GM21526 (cell line): ENCODE measurements around the gene SLC22A16.
"Not testable (repeated sequence)": the region's sequence is repeated elsewhere in the genome, so short reads cannot be mapped to it uniquely, and the experiment has no call there.

Experiments
- ATAC-seq: cut with Tn5 transposase; IDR thresholded peaks from one replicate; pipeline ENCODE4 v1.9.1; 2021; ENCODE audit warnings: moderate library complexity; ENCODE audit not compliant: unreplicated experiment, low FRiP score

The SLC22A16 gene, protein sequence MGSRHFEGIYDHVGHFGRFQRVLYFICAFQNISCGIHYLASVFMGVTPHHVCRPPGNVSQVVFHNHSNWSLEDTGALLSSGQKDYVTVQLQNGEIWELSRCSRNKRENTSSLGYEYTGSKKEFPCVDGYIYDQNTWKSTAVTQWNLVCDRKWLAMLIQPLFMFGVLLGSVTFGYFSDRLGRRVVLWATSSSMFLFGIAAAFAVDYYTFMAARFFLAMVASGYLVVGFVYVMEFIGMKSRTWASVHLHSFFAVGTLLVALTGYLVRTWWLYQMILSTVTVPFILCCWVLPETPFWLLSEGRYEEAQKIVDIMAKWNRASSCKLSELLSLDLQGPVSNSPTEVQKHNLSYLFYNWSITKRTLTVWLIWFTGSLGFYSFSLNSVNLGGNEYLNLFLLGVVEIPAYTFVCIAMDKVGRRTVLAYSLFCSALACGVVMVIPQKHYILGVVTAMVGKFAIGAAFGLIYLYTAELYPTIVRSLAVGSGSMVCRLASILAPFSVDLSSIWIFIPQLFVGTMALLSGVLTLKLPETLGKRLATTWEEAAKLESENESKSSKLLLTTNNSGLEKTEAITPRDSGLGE

DNA sequence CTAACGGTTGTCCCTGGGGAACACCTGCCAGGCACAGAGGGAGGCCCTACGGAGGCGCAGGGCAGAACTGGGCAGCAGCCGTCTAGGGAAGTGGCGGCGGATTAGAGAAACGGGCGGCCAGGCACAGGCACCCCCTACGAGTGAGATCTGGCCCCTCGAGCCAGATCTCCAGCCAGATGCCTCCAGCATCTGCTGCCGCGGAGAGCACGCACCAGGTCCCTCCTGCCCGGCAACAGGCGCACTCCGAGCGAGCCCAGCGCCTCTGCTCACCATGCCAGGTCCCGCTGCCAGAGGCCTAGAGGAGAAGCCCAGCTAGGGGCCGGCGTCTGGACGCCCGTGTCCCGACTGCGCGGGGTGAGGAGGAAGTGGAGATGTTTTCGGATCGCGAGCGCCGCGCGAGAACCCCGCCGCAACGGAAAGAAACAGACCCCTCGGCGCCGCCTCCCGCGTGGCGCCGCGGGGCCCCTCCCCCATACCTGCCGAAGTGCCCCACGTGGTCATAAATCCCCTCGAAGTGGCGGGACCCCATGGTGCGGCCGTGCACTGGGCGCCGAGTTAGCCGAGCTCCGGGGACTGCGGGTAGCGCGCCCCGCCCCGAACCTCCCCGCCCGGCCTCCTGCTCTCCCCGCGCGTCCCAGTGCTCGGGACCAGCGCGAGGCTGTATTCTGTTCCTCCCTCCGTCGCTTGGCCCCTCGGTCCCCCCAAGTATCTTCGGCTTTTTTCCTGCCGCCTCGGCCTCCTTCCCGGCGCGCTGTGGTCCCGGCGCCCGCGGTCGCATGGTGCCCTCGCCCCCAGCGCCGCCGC lies at the start of gene SLC22A16:
SLC22A16 (minus strand) TSS at position 568 of the 804 bp plus-strand sequence; CDS start at position 529, 39 bp downstream.
- no peak for ATAC-seq

DNA sequence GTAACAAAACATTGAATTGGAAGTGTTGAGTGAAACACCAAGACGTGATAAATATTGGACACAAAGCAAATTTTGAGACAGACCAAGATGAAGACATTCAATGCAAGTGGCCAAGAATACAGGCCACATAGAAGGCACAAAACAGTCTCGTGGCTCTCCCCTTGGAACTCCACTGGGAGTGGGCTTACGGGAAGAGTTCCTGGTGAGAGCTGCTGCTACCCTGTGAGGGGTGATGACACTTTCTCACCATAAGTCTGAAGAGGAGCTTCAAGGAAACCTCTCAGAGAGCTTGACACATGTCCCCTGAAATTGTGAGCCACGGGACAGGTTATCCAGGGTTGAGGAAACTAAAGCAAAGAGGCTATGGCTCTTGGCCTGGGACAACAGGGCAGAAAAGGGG lies 48.6 kb upstream of the SLC22A16 start:
- ATAC-seq = no peak

DNA sequence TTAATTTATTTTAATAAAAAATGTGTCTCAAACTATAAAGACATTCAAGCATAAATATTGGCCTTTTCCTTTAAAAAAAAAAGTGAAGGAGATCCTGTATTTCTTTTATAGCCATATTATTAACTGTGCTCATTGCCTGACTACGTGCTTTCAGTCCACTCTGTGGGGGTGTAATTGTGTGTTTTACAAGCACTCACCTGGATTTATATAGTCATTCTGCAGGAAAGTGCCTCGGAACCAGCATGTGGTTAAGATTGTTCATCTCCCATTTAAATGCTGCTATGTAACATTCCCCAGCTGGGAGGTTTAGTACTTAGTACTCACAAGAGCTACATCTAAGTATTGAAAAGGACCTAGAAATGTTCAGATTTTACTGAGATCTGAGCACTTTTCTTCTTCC lies 47.9 kb upstream of the SLC22A16 start:
- ATAC-seq = no peak

DNA sequence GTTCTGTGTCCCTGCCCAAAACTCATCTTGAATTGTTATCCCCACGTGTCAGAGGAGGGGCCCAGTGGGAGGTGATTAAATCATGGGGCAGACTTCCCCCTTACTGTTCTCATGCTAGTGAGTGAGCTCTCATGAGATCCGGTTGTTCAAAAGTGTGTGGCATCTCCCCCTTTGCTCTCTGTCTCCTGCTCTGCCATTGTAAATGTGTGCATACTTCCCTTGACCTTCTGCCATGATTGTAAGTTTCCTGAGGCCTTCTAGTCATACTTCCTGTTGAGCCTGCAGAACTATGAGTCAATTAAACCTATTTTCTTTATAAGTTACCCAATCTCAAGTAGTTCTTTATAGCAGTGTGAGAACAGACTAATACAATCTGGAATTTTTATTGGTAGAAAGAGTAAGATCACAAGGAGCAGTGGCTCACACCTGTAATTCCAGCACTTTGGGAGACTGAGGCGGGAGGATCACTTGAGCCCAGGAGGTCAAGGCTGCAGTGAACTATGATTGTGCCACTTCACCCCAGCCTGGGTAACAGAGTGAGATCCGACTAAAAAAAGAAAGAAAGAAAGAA lies 47.1 kb upstream of the SLC22A16 start:
- ATAC-seq = no peak

DNA sequence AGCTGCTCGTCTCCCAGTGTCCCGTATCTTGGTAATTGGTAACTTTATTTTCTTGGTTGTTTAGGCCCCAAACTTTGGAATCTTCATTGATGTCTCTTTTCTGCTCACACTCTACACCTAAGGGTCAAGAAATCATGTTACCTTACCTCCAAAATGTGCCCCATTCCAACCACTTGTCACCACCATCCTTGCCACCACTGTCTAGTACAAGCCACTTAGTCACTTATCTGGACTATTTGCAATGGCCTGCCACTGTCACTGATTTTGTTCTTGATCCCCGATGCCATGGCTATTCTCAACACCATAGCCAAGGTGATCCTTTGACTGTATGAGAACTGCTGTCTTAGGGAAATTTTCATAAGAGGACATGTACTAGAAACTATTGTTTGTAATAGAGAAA lies 46.0 kb upstream of the SLC22A16 start:
- ATAC-seq = no peak

DNA sequence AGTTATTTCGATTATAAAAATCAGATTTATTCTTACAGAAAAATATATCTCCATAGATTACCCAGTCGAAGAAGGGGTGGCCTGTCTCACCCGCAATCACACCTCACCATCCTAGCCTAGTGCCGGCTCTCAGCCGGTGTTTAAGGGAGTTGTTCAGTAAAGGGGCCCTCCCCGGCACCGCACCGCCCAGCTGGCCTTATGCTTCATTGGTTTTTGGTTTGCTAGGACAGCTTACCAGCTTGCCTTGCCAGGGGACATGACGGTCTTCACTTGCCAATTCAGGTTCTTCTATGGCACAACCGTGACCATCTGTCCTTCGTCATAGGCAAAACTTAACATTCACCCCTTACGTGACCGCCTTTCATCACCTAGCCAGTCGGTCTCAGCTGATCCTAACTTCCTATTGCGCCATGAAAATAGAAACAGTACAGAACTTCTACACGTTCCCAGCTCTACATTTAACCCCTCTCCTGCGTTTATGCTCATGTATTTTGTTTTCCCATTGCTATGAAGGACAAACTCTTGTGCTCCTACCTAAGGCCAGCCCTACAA lies 44.7 kb upstream of the SLC22A16 start:
- ATAC-seq = no peak

DNA sequence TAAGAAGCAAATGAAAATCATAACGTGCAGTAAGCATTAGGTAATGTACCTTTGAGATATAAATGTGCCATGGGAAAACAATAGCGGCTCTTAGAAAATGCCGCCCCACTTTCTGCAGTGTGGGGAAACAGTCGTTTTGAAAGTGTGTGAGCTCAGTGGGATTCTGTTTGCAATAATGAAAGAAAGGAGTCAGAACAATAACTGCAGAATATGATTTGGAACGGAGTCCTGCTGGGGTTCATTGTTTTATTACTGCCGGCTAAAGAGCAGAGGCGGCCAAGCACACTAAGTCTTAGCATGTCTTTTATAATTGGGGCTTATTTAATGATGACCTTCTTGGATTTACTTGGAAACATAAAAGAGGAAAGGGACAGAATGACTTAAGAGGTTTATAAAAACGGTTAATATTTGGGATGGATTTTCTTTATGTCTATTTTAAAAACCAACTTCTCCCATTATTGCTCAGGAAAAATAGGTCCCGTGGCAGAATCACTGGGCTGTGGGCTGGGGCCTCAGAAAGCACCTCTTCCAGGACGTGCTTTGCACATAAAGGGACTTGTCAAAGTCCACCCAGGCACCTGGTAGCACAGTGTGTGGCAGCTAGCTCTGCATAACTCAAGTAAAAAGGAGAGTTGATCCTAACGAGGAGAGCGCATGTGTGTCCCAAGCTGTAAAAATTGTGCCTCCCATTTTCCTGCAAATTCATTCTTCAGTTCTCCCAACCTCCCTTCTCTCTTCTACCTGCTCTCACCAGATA lies 44.0 kb upstream of the SLC22A16 start:
- ATAC-seq = no peak

DNA sequence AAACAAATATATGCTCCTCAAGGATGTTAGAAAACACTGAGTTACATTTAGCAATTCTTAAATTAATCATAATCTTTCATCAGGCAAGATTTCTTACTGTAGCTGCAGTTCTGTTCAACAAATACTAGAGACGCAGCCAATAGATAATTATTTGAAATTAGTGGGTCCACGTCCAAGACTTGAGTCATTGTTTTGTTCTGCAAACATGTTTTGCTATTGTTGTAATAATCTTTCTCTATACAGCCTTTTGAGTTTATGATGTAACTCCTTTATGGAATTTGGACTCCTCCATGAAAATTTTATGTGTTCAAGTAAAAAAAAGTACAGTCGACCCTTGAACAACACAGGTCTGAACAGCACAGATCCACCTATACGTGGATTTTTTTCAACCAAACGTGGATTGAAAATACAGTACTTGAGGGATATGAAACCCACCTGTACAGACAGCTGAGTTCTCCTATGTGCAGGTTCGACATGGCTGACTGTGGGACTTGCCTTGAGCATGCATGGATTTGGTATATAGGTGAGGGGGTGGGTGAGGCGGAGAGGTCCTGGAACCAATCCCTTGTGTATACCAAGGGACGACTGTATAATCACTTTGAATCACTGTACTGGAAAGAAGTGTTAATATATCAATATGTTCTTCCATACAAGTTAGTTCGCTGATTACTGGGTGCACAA lies 41.3 kb upstream of the SLC22A16 start:
- no peak for ATAC-seq

DNA sequence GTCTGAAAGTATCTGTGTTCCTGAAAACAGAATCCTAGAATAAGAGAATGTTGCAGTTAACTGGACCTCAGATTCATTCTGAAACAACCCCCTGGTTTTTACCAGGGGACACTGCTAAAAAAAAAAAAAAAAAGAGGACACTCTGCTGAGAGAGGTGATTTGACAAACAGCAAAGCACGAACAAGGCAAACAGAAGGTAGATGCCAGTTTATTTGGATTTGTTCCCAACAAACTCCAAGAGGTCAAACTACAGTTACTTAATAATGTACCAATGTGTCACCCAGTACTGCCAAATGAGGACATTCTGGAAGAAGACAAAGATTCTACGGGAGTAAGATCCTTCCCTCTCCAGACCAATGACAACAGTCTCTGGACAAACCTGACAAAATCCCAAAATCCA lies 40.6 kb upstream of the SLC22A16 start:
- no peak for ATAC-seq

DNA sequence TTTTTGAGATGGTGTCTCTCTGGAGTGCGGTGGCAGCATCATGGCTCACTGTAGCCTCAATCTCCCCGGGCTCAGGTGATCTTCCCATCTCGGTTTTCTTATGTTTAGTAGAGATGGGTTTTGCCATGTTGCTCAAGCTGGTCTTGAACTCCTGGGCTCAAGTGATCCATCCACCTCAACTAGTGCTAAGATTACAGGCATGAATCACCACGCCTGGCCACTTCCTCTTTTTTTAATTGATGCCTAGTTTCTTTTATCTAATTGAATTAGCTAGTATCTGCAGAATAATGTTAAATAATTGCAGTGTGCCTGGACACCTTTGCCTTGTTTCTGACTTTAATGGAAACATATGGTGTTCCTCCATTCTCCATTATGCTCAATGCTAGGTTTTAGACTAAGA lies 38.4 kb upstream of the SLC22A16 start:
- ATAC-seq = no peak

DNA sequence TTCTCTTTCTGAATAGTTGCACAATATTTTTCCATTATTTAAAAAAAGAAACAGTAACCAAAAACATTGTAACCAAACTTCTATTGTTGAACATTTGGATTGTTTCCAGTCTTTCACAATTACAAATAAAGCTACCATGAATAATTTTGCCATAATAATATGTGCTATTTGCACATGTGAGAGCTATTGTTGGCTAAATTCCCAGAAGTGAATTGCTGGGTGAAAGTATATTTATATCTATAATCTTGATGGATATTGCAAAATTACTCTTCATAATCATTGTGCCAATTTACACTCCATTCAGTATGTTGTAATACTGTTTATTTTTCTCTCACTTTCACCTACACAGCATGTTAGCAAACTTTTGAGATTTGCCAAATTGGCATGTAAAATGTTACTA lies 36.6 kb upstream of the SLC22A16 start:
- ATAC-seq = no peak

DNA sequence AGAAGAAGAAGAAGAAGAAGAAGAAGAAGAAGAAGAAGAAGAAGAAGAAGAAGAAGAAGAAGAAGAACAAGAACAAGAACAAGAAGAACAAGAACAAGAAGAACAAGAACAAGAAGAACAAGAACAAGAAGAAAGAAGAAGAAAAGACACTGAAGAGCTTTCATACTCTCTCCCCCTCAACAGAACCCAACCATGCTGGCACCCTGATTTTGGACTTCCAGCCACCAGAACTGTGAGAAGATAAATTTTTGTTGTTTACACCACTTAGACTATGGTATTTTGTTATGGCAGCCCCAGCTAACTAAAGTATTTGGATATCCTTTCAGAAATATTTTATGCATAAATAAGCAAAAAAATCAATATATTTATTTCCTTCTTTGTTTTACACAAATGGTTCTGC lies 36.1 kb upstream of the SLC22A16 start:
- ATAC-seq = not testable (repeated sequence)

DNA sequence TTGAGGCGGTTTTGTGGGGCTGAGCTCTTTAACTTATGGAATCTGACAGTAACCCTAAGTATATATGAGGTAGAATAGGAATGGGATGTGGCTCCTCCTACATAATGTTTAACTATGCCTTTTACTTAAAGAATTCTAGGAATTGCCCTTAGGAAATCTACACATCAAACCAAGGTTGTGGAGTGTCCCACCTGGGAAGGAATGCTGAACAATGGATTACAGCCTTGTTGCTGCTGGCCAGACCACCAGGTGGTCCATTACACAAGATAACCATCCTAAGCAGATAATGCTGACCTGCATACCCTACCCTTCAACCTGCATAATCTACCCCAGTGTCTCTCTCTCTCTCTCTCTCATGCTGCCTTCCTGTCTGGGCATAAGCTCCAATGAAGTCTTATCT lies 35.0 kb upstream of the SLC22A16 start:
- no peak for ATAC-seq

DNA sequence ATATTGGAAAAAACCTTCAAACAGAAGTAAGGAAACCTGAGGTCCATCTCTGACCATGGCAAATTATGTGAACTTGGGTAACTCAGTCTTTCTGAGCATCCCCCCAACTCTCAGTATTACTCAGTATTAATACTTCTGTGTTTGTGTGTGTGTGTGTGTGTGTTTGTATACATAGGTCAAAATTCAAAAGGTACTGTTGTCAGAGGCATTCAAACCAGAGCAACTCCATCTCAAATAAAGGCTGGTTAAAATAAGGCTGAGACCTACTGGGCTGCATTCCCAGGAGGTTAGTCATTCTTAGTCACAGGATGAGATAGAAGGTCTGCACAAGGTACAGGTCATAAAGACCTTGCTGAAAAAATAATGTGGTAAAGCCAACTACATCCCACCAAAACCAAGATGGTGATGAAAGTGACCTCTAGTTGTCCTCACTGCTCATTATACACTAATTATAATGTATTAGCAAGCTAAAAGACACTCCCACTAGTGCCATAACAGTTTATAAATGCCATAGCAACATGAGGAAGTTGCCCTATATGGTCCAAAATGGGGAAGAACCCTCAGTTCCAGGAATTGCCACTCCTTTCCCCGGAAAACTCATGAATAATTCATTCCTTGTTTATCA lies 33.3 kb upstream of the SLC22A16 start:
- no peak for ATAC-seq

DNA sequence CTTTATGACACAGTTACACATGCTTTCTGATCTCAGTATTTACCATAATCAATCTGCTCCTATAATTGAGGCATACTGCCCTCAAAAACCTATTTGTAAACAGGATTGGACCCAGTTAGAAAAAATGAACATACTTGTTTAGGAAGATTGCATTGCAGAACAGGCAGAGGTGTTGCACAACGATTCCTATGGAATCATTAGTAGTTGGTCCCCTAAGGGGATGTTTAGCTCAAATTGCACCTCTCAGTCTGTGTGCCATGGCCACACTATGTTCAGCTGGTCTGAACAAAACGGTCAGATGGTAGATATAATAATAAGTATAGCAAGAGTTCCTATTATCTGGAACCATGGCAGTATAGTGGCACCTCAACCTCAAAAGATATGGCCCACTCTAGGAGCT lies 28.5 kb upstream of the SLC22A16 start:
- ATAC-seq = not testable (repeated sequence)

DNA sequence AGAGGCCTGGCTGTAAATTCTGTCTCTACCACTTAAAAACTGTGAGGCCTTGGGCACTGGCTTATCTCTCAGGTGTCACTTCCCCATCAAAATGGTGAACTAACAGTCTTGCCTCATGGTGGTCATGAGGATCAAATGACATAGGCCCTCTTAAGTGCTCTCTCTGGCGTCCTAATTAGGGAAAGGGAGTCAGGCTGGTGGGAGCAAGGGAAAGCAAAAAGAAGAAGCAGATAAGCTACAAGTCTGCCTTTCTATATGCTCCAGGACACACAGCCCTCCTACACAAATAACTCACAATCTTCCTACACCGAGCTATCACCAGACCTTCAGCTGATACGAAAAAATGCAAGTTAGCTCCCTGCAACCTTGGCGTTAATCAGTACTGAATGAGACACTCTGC lies 19.5 kb upstream of the SLC22A16 start:
- no peak for ATAC-seq

DNA sequence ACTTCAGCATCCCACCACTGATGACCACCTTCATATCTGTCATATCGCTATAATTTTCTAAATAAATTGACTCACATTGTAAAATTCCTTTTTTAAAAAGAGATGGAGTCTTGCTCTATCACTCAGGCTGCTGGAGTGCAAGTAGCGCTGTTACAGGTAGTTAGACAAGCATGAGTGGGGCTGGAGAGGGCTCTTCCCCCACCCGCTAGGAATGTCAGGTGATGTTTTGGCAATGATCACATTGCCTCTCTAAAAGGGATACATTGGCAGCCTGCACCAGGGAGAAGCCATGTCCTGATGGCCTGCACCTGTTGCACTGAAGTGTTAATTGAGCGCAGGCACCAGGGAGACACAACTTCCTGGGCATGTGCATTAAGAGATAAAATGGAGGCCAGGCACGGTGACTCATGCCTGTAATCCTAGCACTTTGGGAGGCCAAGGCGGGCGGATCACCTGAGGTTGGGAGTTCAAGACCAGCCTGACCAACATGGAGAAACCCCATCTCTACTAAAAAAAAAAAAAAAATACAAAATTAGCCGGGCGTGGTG lies 16.9 kb upstream of the SLC22A16 start:
- no peak for ATAC-seq

DNA sequence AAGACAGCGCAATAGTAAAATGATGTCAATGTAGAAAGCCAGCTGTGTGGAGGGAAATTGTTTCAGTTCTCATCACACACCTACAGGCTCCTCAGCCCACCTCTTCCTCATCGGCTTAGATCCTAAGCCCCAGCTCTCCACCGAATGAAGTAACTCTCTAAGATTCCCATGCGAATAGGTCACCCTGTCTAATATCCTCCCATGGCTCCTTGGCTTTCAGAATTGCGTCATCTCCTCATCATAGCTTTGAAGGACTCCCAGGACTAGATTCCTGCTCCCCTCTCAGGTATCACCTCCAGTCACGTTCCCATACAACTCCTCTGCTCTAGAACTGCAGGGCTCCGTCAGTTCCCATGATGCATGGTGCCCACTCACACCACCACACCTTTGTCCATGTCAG lies 16.2 kb upstream of the SLC22A16 start:
- ATAC-seq = no peak
